Inflammatory macrophage treated with lipopolysaccharide for 4 hours (primary cell): ENCODE results near the gene HEMK1.
A peak's percentile ranks its signal among the peaks of the same experiment; 100 is the strongest.

ENCODE experiments used
- DNase-seq: peaks from one replicate; pipeline ENCODE4 v3.0.0-alpha.2; 2020

HEMK1 gene

DNA sequence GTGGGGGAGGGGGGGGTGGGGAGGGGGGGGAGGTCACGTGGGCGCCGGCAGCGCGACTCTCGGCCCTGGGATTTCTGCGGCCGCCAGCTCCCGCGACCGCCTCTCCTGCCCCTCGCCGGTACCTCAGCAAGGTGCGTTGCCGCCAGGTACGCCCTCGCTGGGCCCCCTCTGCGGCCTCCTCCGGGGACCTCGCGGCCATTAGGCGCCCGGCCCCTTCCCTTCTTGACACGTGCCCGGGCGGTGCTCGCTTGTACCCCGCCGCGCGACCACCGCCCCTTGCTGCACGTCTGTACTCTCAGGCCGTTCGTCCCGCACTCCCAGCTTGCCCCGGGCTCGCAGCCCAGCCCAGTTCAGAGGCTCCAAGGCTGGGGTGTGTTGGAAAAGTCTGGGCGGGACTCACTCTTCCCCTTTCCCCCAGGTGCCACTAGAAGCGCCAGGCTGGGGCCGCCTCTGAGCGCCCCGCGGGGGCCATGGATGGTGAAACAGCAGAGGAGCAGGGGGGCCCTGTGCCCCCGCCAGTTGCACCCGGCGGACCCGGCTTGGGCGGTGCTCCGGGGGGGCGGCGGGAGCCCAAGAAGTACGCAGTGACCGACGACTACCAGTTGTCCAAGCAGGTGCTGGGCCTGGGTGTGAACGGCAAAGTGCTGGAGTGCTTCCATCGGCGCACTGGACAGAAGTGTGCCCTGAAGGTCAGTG, 47.9 kb downstream of the HEMK1 start, which contains the start of gene MAPKAPK3:
TSS of gene MAPKAPK3 (plus strand) at position 56 of the 696 bp plus-strand sequence. CDS start at position 471, 415 bp downstream.
- DNase-seq, result peak; percentile 40

DNA sequence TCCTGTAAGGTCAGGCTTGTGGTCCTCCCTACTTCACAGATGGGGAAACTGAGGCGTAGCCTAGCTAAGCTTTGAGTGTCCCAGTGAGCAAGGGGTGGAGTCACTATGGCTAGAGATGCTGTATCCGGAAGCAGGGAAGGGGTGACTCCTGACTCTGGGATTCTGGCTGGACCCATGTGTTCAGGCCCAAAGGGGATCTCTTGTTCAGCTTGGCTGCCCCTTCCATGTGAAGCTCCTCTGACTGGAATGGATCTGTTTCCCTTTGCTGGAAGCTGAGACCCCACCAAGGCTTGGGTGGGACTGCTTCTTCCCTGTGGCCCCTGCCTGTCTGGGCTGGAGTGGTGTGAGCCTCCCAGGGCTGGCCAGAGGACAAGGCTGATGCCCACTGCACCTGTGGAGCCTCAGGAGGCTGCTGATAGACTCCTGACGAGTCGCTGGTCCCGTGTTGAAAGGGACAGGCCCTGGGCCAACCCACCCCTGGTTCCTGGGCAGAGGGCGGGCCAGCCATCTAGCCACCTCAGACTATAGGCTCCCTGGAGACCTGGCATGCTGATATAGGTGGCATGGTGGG, 48.7 kb downstream of the HEMK1 start:
- DNase-seq, result no peak

DNA sequence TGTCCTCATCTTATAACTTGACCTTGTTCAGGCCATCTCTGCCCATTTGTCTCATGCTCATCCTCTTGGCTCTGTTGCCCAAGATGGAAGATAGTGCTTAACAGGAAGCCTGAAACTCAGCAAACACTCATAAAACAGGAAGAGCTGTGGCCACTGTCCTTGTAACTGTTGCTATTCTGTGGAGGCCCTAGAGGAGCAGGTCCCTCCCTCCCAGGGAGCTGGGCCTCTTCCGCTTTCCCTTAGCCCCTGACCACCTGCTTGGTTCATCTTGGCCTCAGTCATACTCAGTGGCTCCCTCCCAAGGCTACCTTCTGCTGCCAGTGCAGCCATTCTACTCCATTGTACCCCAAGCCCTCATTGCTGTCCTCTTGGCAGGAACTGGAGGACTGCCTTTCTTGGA, 51.1 kb downstream of the HEMK1 start:
- DNase-seq, result peak; percentile 88

DNA sequence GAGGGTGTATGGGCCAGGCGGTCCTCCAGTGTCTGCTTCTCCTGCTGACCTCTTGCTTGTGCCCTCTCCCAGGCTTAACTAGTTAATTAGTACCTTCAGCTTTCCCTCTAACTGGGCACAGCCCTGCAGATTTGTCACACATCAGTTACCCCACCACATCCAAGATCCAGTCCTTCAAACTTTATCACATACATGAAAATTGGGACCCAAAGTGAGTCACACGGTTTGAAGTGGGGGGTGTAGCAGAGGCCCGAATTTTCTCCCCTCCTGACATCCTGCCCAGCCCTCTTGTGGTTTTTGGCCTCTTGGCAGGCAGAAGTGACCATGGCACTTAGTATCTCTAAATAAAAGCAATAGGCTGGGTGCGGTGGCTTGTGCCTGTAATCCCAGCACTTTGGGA, 51.5 kb downstream of the HEMK1 start:
- DNase-seq, result no peak

DNA sequence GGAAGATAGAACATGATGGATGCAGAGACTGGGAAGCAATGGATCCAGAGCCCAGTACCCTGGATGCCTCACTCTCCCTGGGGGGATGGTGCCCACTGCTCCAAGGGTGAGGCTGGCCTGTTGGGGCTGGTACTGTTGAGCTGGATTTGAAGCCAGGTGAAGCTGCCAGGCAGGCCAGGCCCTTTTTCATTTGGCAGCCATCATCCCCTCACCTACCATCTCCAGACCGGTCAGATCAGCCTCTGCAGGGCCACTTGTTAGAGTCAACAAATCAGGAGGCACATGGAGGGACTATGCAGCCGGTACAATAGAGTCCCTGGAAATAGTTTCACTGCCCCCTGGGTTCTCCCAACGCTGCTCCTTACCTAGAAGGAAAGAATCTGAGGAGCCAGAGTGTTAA, 53.6 kb downstream of the HEMK1 start:
- DNase-seq, result no peak

DNA sequence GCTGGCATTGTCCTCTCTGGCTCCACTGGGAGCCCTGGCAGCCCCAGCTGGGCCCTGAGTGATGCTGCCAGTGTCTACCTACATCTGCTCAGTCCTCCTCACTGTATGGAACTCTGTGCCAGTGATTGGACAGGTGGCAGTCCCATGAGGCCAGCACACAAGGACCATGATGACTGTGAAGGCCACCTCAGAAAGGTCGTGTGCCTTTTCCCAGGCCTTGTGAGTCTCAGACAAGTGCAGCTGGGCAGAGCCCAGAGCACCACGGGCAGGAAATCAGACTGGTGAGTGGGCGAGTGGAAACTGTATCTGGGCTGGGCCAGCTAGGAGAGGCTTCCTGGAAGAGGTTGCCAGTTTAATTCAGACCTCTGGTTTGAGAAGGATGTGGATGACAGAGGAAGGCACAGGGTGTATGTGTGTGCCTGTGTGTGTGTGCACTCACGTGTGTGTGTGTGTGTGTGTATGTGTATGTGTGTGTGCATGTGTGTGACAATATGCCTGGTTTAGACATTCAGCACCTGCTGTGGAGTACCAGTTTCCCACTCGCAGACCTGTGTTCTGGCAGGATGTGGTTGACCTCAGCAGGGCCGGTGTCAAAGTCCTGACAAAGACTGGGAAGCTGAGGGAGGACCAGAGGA, 54.6 kb downstream of the HEMK1 start:
- DNase-seq, result peak; percentile 71

DNA sequence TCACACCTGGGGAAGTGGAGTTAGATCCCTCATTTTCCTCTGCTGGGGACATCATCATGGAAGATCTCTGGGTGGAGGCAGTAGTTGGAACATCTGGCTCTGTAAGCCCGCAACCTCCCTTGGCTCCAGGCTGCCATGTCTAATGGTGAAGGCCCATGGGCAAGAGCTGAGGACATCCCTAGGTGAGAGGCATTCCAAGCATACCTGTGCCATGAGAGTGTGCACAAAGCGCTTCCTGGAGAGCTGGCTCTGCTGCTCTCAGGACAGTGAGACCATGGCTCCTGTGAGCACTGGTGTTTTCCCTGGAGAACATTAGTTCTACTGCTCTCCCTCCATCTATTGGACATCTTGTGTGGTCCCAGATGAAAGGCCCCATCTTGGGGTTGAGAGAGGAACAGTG, 55.3 kb downstream of the HEMK1 start:
- DNase-seq, result no peak

DNA sequence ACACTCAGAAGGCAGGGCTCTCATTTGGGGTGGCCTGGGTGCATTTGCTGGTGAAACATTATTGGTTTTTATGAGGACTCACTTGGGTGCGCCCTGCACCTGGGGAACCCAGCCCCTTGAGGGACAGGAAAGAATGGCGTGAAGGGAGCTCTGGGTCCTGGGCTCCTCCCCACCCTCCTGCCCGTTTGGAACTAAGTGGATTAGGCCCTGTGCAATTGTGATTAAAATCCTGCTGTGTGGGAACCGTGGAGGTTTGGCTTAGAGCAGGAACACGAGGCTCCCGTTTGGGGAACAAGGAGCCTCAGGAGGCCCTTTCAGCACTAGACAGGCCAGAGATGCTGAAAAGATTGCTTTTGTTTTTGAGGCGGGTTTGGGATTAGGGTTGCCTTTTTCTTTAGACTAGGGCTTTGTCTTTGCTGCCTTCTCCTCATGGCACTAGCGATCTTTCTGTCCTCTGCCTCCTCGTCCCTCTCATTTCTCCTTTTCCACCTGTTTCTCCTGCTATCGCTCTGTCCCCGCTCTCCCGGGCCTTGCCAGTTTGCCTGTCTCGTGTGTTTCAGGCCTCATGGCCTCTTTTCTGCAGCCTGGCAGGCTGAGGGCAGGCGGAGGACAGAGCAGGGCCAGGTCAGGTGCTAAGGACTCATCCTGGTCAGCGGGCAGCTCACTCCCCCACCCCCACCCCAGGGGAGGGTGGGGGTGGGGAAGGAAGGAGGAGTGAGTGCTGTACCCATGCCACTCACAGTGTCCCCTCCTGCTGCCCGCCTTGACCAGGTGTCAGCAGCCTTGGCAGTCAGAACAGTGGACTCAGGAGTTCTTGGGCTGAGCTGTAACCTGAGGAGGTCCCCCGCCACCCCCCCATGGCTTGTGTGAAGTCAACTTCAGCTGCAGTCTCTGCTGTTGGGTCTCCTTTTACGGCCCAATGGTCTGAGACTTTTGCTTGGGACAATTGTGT, 56.2 kb downstream of the HEMK1 start:
- no peak for DNase-seq

DNA sequence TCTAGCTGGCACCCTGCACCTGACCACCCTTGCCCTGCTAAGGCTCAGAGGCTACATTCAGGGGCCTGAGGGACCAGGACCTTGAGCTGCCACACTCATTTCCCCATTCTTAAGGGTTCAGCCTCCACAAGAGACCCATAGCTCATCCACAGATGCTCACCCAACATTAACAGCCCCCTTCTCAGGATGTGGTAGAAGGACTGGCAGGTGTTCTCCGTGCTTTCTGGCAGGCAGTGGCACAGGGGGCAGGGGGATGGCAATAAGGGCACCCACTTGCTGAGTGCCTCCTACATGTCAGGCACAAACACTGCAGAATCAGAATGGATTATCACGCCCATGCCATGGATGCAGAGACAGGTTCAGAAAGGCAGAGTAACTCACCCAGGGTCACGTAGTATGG, 57.1 kb downstream of the HEMK1 start:
- DNase-seq, result no peak

DNA sequence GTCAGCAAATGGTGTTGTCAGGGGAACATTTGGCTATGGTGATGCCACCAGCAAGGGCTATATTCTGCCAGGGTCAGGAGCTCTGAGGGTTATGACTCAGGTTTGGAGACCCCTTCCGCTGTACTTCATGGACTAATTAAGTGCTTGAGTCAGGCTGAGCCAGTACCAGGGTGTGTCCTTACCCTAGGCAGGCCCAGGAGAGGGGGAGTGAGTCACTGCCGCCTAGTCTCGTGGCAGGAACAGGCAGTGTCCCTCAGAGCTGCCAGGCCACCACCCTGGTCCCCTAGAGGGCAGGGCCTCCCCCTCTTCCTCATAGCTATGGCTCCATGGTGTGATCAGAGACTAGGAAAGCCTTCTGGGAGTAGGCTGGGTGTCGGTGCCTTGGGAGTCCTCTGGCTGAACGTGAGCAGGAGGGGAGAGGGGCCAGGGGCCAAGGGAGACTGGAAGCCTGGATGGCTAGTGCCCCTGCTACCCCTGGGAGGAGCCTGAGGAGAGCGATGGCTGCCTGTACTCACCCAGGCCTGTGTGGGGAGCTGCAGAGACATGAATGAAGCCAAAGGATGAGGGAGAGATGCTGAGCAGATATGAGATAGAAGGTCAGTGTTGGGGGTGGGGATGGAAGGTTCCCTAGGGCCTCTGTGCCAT, 58.2 kb downstream of the HEMK1 start:
- DNase-seq, result peak; percentile 93

DNA sequence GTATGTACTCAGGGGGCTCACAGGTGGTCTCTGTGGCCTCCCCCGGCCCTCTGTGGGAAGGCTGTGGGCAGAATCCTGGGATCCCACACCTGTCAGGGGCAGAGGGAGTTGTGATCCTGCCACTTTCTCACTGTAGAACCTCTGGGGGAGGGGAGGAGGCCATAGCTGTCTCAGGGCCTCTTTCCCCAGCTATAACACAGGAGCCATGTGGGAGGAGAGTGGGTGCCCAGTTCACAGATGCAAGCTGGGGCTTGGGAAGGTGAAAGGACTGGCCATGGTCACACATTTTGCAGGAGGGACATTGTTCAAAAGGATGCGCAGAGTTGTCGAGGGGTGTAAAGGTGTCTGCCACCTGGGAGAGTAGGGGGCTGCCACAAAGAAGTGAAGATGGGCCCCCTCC, 59.3 kb downstream of the HEMK1 start:
- no peak for DNase-seq

DNA sequence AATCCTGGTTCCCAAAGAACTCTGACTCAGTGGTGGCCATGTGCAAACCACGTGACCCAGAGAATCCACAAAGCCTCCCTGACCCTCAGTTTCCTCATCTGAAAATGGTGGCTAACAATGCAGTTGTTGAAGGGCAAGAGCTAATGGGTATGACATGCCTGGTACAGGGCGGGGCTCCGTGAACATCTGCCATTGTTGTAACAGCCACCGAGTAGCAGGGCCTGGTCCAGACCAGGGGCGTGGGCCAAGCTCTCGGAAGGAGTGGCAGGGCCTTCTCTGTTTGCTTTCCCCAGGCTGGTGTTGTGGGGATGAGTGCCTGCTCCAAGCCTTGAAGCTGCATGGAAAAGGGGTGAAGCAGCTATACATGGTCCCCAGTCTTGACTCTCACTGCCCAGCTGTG, 61.1 kb downstream of the HEMK1 start:
- no peak for DNase-seq

DNA sequence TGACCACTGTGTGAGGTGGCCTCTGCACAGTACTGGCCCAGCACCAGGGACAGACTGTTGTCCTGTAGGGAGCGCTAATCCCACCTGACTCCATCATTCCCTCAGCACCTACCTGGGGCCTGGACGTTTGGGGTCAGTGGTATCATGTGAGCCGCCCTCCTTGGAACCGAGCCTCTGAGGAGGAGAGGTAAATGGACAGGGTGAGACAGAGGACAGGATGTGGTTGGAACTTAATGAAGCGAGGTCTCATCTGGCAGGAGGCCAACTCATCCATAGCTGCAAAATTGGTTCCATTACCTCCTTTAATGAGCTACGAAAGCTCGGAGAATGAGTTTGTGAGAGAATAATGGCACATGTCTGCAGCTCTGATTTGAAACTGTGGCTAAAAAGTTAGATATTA, 61.6 kb downstream of the HEMK1 start:
- DNase-seq, result no peak

DNA sequence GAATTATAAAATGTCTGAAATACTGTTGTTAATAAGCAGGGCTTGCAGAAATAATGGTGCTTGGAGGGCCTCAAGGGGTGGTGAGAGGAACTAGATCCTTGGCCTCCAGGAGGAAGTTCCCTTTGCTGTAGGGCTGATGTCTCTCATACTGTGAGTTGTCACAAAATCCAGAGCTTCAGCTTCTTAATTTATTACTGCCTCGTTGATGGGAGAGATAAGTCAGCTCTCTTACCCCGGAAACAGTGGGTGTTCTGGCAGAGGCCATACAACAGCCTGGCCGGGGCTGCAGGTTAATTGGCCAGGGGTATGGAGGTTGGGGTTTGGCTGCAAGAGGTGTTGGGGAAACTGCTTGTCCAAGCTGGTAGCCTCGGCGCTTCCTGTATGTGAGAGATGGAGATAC, 63.1 kb downstream of the HEMK1 start:
- peak; percentile 70 for DNase-seq

DNA sequence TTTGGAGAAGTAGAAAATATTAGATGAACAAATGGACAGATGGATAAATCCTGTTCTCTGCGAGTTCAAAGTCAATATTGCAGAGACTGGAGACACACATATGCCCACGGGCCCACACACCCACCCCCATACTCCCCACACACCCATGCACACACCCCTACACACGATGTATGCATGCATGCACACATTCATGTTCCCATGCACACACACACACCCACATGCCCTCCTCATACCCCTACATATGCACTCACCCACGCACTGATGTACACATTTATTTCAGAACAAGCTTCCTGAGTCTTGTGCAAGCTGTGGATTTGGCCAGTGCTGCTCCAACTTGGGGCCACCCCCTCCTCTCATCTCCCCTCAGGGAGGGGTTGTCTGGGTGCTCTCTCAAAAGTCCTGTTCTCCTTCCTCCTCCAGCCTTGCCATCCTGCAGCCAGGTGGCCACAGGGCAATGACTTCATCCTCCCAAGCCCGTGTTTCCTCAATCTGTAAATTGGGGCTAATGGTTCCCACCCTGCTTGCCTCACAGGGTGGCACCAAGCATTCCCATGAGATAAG, 64.0 kb downstream of the HEMK1 start:
- DNase-seq, result peak; percentile 23

DNA sequence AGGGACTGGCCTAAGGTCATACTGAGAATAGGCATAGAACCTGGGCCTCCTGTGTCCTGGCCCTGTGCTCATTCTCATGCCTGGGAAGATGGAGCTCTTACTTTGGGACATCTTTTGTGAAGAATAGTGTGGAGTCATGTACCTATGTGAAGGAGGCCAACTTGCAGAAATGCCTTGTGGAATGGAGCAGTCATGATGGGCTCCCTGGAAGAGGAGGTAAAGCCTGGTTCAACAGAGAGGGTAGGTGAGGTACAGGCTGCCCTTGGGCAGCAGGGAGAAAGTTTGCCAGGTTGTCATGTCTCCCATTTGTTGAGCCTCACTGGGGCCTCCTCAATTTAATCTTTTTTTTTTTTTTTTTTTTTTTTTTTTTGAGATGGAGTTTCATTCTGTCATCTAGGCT, 65.7 kb downstream of the HEMK1 start:
- DNase-seq, result no peak

DNA sequence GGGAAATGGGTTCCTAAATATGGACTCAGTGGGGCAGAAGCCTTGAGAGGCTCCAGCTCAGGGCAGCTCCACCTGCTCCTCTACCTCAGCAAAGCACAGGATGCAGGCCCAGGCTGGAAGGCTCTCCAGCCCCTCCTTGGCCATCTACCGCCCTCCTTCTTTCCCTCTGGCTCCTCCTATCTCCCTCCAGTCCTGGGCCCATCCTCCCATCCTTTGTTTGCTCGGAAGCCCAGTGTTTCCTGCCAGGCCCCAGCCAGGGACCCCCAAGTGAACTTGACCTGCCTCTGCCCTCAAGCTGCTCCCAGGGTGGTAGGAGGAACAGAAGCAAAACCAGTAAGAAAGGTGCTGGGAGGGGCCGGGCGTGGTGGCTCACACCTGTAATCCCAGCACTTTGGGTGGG, 67.7 kb downstream of the HEMK1 start:
- no peak for DNase-seq

DNA sequence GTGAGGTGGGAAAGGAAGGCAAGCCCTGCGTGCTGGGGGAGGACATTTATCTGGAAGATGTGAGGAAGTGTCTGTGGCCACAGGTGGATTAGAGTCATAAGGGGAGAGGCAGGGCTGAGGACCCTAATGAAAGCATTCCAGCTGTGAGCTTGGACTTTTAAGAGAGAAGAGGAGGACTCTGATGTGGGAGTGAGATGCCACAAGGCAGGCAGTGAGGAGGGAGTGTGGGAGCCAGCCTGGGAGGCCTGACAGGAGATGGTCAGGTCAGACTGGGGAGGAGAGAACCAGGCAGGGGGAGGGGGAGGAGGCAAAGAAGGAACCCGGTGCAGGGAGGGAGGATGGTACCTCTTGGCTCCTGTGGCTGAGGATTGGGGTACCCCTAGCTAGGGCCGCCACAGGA, 68.6 kb downstream of the HEMK1 start:
- no peak for DNase-seq

DNA sequence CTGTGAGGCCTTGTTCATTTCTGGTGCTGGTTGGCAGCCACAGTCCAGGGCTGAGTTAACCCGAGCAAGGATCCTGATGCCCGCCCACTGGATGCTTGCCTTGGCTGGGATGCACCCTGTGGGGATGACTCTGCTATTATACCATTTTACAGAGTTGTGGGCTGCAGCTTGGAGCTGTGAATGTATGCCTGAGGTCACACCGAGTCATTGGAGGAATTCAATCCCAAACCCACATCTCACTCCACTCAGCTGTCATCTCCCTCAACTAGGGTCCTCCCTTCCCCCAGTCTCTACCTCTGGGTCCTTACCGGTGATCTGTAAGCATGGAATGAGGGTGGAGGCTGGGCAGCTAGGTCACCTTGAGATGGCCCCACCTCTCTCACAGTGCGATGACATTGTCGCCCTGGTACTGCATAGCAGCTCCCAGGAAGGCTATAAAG, 69.8 kb downstream of the HEMK1 start:
- DNase-seq, result peak; percentile 13

DNA sequence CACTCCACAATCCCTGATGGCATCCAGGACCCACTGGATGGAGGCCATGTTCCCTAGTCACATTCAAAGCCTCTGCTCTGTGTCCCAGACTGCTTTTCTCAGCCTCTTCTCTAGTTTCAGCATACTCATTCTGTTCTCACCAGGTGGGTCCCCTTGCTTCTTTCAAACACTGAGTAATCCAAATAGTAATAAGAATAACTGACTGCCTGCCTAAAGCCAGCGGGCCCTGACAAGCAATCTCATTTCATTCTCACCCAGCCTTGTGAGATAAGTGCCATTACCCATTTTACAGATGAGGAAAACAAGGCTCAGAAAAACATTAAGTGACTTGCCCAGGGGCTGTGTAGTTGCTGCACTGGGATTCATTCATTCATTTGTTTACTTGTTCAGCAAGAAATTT, 73.1 kb downstream of the HEMK1 start:
- no peak for DNase-seq

DNA sequence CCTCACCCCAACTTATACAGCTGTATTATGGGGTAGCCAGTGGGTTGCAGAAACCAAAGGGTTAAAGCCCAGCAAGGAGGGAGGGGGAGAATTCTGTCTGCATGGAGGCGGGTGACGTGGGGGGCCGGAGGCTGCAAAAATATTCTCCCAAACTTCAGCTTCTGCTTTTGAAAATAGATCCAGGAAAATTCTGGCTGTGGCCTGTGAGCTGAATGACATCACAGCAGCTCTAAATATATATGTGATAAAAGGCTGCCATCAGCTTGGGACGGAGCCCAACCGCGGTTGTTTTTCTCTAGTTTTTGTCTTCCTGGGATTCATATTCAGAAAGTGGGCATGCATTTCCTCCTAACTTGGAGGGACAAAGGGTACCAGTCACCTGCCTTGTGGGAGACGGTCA, 75.2 kb downstream of the HEMK1 start:
- no peak for DNase-seq

DNA sequence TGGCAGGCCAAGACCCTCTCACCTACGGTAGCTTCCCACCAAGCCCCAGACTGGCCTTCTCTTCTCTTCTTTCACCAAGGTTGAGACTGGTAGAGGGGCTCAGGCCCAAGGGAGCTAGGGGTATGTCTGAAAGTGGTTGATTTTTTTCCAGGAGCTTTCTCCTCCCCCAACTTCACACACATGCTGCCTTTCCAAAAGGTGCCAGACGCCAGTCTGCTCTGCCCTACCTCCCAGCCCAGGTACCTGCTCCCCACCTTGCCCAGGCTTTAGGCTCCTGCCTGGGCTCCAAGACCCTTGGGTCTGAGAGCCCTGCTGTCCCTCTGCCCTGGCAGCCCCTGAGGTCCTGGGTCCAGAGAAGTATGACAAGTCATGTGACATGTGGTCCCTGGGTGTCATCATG, 76.1 kb downstream of the HEMK1 start:
- DNase-seq, result no peak
